Measurements from ENCODE around the gene SAMD13.
"Not testable (repeated sequence)": the region's sequence is repeated elsewhere in the genome, so short reads cannot be mapped to it uniquely, and the experiment has no call there.

The SAMD13 gene

GRCh38 chr1:84282780-84283333 is 18.7 kb upstream of the SAMD13 start:
- H3K36me3 ChIP-seq, result no peaks in the 10 kb centered on the region
- H3K4me3 ChIP-seq (ENCODE audit: low read depth in 1 of 2, low read length in 1 of 2), result no peak overlapping the region
- no peak for TF ChIP-seq CTCF (IDR thresholded peaks at IDR 0.05)
- no peak overlapping the region for H3K27ac ChIP-seq
- no peaks in the 10 kb centered on the region for H3K27me3 ChIP-seq
- no peaks in the 10 kb centered on the region for H3K4me1 ChIP-seq (ENCODE audit: control insufficient read depth in 1 of 2, insufficient read depth in 1 of 2, low read depth in 1 of 2, low read length in 1 of 2)
- no peaks in the 10 kb centered on the region for H3K9me3 ChIP-seq

GRCh38 chr1:84283381-84283780 is 18.1 kb upstream of the SAMD13 start:
- no peak for TF ChIP-seq CTCF (IDR thresholded peaks at IDR 0.05)

GRCh38 chr1:84286071-84286470 is 15.4 kb upstream of the SAMD13 start:
- H3K27ac ChIP-seq, result no peak overlapping the region
- H3K27me3 ChIP-seq, result no peaks in the 10 kb centered on the region

More at GRCh38 chr1:84283381-84283780, 18.1 kb upstream of the SAMD13 start:
- H3K9me3 ChIP-seq, result peaks cover 2% of the 10 kb centered on the region
- H3K4me1 ChIP-seq (ENCODE audit: control insufficient read depth in 1 of 2, insufficient read depth in 1 of 2, low read depth in 1 of 2, low read length in 1 of 2), result no peaks in the 10 kb centered on the region
- no peak overlapping the region for H3K4me3 ChIP-seq (ENCODE audit: low read depth in 1 of 2, low read length in 1 of 2)
- no peaks in the 10 kb centered on the region for H3K36me3 ChIP-seq
- H3K27ac ChIP-seq, result no peak overlapping the region
- no peaks in the 10 kb centered on the region for H3K27me3 ChIP-seq

GRCh38 chr1:84287389-84287788 is 14.1 kb upstream of the SAMD13 start:
- not testable (repeated sequence) for H3K27ac ChIP-seq; H3K9me3 ChIP-seq; H3K4me3 ChIP-seq (ENCODE audit: low read depth in 1 of 2, low read length in 1 of 2); H3K27me3 ChIP-seq; H3K4me1 ChIP-seq (ENCODE audit: control insufficient read depth in 1 of 2, insufficient read depth in 1 of 2, low read depth in 1 of 2, low read length in 1 of 2); H3K36me3 ChIP-seq

More at GRCh38 chr1:84286071-84286470, 15.4 kb upstream of the SAMD13 start:
- H3K9me3 ChIP-seq, result peaks cover 5% of the 10 kb centered on the region
- H3K36me3 ChIP-seq, result no peaks in the 10 kb centered on the region
- no peak for TF ChIP-seq CTCF (IDR thresholded peaks at IDR 0.05)
- H3K4me1 ChIP-seq (ENCODE audit: control insufficient read depth in 1 of 2, insufficient read depth in 1 of 2, low read depth in 1 of 2, low read length in 1 of 2), result no peaks in the 10 kb centered on the region
- H3K4me3 ChIP-seq (ENCODE audit: low read depth in 1 of 2, low read length in 1 of 2), result no peak overlapping the region

GRCh38 chr1:84289169-84289785 is 12.2 kb upstream of the SAMD13 start:
- H3K36me3 ChIP-seq, result no peaks in the 10 kb centered on the region
- H3K27ac ChIP-seq, result no peak overlapping the region
- TF ChIP-seq CTCF (IDR thresholded peaks at IDR 0.05), result no peak
- no peak overlapping the region for H3K4me3 ChIP-seq (ENCODE audit: low read depth in 1 of 2, low read length in 1 of 2)
- no peaks in the 10 kb centered on the region for H3K4me1 ChIP-seq (ENCODE audit: control insufficient read depth in 1 of 2, insufficient read depth in 1 of 2, low read depth in 1 of 2, low read length in 1 of 2)
- H3K27me3 ChIP-seq, result no peaks in the 10 kb centered on the region
- peaks cover 5% of the 10 kb centered on the region for H3K9me3 ChIP-seq

GRCh38 chr1:84291882-84292655 is 9.4 kb upstream of the SAMD13 start:
- H3K9me3 ChIP-seq, result peaks cover 5% of the 10 kb centered on the region
- H3K4me3 ChIP-seq (ENCODE audit: low read depth in 1 of 2, low read length in 1 of 2), result no peak overlapping the region
- H3K4me1 ChIP-seq (ENCODE audit: control insufficient read depth in 1 of 2, insufficient read depth in 1 of 2, low read depth in 1 of 2, low read length in 1 of 2), result no peaks in the 10 kb centered on the region
- no peaks in the 10 kb centered on the region for H3K36me3 ChIP-seq
- no peaks in the 10 kb centered on the region for H3K27me3 ChIP-seq
- no peak for TF ChIP-seq CTCF (IDR thresholded peaks at IDR 0.05)
- H3K27ac ChIP-seq, result no peak overlapping the region
